ENCODE data around the gene MICAL2.

Gene MICAL2

DNA sequence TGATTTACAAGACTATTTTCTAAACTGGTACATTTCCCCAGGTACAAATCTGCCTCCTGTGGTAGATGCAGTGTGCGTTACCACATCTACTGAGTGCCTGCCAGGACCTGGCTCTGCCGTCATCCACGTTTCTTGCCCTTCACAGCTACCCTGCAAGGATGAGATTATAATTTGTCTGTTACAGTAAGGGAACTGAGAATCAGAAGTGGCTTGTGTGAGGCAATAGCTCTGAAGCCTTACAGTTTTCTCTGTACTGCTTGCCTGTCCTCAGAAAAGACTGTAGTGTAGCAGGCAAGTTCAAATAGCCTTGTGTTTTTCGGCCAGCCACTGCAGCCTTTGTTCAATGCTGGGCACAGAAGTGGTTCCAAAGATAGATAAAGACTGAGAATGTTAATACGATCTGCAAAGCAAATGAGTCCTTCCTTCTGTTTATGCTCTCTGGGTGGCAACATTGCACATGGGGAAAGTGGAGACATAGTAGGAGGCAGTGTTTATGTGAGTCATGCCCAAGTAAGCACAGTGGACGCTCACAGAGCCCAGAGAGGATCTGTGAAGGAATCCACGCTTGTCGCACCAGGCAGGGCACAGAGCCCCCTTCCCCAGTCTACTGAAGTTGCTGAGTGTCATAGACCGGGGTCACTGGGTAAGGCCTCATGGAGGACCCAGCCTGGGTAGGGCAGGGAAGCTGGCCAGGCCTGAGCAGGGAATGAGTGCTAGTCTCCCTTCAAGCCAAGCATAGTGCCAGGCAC, 49.1 kb downstream of the MICAL2 start:
- DNase-seq = peak; percentile 89

- DNase-seq = no peak
These were observed 49.8 kb downstream of the MICAL2 start for GRCh38 chr11:12160231-12160630.

- no peak for DNase-seq
These were observed 50.3 kb downstream of the MICAL2 start for GRCh38 chr11:12160680-12161079.

DNA sequence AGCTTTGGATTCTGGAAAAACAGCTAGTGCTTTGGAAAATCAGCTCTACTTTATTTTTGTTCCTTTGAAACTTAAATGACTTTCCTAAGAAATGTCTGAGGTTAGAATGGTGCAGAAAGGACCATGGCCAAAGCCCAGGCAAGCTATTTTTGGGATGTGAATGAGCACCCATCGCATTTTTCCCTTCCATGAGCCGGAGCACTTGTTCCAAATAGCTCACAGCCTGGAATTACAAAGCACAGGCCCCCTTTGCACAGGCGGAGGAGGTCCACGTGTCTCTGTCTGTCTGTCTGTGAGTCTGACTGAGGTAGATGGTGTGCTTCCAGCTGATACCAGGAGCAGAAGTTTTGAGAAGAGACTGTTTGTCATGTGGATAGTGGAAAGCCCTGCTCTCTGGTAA, 50.7 kb downstream of the MICAL2 start:
- no peak for DNase-seq

DNA sequence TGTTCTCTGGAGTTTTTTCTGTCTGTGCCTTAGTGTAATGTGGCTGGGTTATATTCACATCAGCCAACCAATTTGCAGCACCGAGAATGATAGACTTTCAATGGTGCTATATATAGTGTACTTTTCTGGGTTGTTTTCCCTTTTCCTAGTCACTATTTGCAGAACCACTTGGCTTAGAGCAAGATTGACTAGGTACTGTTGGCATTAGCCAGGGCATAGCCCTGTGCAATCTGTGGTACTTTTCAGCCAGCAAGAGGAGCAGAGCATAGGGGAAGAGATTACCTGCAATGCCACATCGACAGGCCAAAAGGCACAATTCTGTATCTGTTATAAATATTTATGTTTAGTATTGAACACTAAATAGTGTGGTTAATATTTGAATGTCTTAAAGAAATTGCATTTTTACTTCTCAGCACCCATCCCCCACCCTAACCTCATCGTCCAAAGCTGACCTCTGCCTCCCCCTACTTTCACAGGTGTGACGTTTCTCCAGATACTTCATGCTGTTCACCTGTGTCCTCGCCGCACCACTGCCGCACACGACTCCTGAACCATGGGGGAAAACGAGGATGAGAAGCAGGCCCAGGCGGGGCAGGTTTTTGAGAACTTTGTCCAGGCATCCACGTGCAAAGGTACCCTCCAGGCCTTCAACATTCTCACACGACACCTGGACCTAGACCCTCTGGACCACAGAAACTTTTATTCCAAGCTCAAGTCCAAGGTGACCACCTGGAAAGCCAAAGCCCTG, 51.4 kb downstream of the MICAL2 start:
- DNase-seq = no peak

GRCh38 chr11:12162652-12163051, 52.3 kb downstream of the MICAL2 start:
- DNase-seq = no peak

GRCh38 chr11:12163181-12163941, 53.0 kb downstream of the MICAL2 start:
- DNase-seq = peak; percentile 78

- DNase-seq = peak; percentile 77
These were observed 53.9 kb downstream of the MICAL2 start for GRCh38 chr11:12164061-12165014.

GRCh38 chr11:12165237-12165875, 55.0 kb downstream of the MICAL2 start:
- no peak for DNase-seq

GRCh38 chr11:12166299-12167060, 56.1 kb downstream of the MICAL2 start:
- DNase-seq = no peak

GRCh38 chr11:12167061-12168000, 56.9 kb downstream of the MICAL2 start:
- peak; percentile 93 for DNase-seq

DNA sequence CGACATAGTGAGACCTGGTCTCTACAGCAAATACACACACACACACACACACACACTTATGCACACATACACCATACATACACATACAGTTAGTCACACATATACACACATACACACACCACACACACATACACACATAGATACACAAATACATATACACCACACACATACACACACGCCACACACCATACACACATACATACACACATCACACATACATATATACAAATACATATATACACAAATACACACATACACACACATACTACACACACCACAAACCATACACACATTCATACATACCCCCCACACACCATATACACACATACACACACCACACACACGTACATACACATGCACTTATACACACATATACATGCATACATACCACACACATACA, 57.7 kb downstream of the MICAL2 start:
- DNase-seq = no peak

- DNase-seq = no peak
These were observed 59.4 kb downstream of the MICAL2 start for GRCh38 chr11:12169822-12170221.

DNA sequence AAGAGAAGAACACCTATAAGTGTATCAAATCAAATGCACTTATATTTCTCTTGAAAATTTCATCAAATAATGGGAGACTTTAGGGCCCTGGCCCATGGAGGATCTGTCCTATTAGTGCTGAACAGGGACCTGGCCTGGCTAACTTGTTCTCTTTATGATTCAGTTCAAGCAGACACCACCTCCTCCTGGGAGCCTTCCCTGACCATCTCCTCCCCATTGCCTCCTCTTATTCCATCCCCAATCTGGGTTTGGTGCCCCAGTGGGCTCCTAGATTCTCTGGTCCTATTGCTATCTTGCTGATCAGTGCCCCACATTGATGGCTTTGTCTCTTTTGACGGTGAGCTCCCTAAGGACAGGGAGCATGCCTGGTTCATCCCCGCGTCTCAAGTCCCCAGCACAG, 60.1 kb downstream of the MICAL2 start:
- no peak for DNase-seq

GRCh38 chr11:12170984-12171383, 60.6 kb downstream of the MICAL2 start:
- peak; percentile 85 for DNase-seq

- DNase-seq = no peak
These were observed 61.5 kb downstream of the MICAL2 start for GRCh38 chr11:12171921-12172320.

- DNase-seq = no peak
These were observed 62.2 kb downstream of the MICAL2 start for GRCh38 chr11:12172493-12173013.

- DNase-seq = no peak
These were observed 62.7 kb downstream of the MICAL2 start for GRCh38 chr11:12173111-12173510.

GRCh38 chr11:12174128-12174476, 63.7 kb downstream of the MICAL2 start:
- no peak for DNase-seq
